Measurements from ENCODE around the gene MS4A4E. TPM values are rescaled to one million over a fixed set of nuclear protein-coding genes. Genes with fewer than 3 reads are reported as not detected.

MS4A4E gene
- polyA plus RNA-seq, 1 experiment: not detected

GRCh38 chr11:60280412-60280811 lies 37.5 kb upstream of the MS4A4E start, which contains the start of gene MS4A4A:
Gene MS4A4A, plus strand, starts transcription at chr11:60280666. Its CDS starts 10 bp downstream, at chr11:60280676.
- TF ChIP-seq CTCF (IDR thresholded peaks at IDR 0.05; ENCODE audit: insufficient read depth, low read depth, low read length): no peak
- ChIA-PET CTCF (no interaction called here), POLR2A (no interaction called here)
- no peak within 1 kb of the TSS for H3K4me3 ChIP-seq (ENCODE audit: low read depth, low read length)
- DNase-seq (ENCODE audit: low read depth): no peak
- no peaks in the 10 kb centered on the region for H3K36me3 ChIP-seq (ENCODE audit: control insufficient read depth, insufficient read depth, low read length)
- no peaks in the 10 kb centered on the region for H3K27me3 ChIP-seq (ENCODE audit: control insufficient read depth, insufficient read depth, low read length)

- Histone ChIP-seq H3K4me3 (ENCODE audit: low read depth, low read length) (no peak overlapping the region), H3K27me3 (ENCODE audit: control insufficient read depth, insufficient read depth, low read length) (no peaks in the 10 kb centered on the region), H3K36me3 (ENCODE audit: control insufficient read depth, insufficient read depth, low read length) (no peaks in the 10 kb centered on the region)
- no peak for DNase-seq (ENCODE audit: low read depth)
- TF ChIP-seq CTCF (IDR thresholded peaks at IDR 0.05; ENCODE audit: insufficient read depth, low read depth, low read length): no peak
- ChIA-PET CTCF (no interaction called here), POLR2A (no interaction called here)
These were observed 31.5 kb upstream of the MS4A4E start for GRCh38 chr11:60274416-60274815.

DNA sequence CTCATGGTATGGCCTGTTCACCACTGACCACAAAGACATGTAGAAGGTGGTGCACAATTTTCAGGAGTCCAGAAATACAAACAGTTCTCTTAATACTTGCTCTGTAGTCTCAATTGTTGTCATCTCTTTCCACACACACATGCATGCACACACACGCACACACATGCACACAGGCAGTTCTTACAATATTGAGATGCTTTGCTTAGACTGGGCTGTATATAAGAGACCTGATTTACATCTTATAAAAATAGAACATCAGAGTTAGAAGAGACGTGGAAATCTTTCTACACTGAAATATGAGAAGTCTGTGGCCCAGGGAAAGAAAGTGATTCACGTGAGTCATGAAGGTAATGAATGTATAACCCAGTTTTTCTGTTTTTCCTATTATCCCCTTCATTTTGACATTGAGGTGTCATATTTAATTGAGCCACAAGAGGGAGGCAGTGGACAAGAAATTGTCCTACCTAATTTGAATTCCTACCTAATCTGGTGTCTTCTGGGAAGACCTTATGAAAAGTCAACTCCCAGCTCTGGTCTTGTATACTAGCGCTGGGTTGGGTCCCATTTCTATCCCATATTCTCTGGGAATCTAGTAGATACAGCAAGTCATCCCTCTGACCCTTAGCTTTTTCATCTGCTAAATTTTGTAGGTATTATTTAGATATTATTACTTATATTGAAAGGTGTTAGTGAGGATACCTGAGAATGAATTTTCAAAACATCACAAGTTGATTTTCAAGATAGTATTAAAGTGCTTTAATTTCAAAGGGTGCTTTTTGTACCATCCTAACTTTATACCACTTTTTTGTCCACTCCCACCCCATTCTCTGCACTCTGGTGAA lies 22.7 kb upstream of the MS4A4E start:
- ChIA-PET POLR2A (no interaction called here), CTCF (interaction anchor here (0.7 to 2.1 kb wide), 8 partner anchors 7 to 354 kb away, joined by 3 to 13 read pairs (median 4); no protein-coding TSS in a partner anchor)
- Histone ChIP-seq H3K36me3 (ENCODE audit: control insufficient read depth, insufficient read depth, low read length) (no peaks in the 10 kb centered on the region), H3K27me3 (ENCODE audit: control insufficient read depth, insufficient read depth, low read length) (no peaks in the 10 kb centered on the region), H3K4me3 (ENCODE audit: low read depth, low read length) (no peak overlapping the region)
- no peak for DNase-seq (ENCODE audit: low read depth)
- TF ChIP-seq CTCF (IDR thresholded peaks at IDR 0.05; ENCODE audit: insufficient read depth, low read depth, low read length): peak; percentile 61

GRCh38 chr11:60264644-60265043 lies 21.7 kb upstream of the MS4A4E start:
- Histone ChIP-seq H3K36me3 (ENCODE audit: control insufficient read depth, insufficient read depth, low read length) (no peaks in the 10 kb centered on the region), H3K27me3 (ENCODE audit: control insufficient read depth, insufficient read depth, low read length) (no peaks in the 10 kb centered on the region), H3K4me3 (ENCODE audit: low read depth, low read length) (no peak overlapping the region)
- TF ChIP-seq CTCF (IDR thresholded peaks at IDR 0.05; ENCODE audit: insufficient read depth, low read depth, low read length): no peak
- CTCF ChIA-PET: interaction anchor here (0.8 to 2.1 kb wide), 5 partner anchors 8 to 354 kb away, joined by 3 to 13 read pairs (median 4); no protein-coding TSS in a partner anchor
- POLR2A ChIA-PET: no interaction called here
- DNase-seq (ENCODE audit: low read depth): no peak

DNA sequence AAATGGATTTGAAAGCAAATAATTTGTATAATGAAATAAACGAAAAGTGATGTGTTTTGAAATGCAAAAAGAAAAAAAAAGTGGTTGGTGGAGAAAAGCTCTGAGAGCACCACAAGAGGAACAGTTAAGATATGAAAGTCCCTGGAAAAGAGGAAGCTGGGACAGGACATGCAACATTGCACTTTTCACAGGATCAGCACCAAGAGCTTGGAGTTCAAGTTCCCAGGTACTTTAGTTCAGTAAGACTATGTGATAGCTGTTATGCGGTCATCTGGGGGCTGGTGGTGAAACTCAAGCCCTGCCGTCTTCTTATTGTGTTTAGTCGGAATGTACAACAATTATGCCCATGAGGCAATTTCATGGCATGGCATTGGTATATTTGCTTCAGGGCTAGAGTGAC lies 20.5 kb upstream of the MS4A4E start:
- POLR2A ChIA-PET: no interaction called here
- CTCF ChIA-PET: no interaction called here
- Histone ChIP-seq H3K4me3 (ENCODE audit: low read depth, low read length) (no peak overlapping the region), H3K36me3 (ENCODE audit: control insufficient read depth, insufficient read depth, low read length) (no peaks in the 10 kb centered on the region), H3K27me3 (ENCODE audit: control insufficient read depth, insufficient read depth, low read length) (no peaks in the 10 kb centered on the region)
- no peak for DNase-seq (ENCODE audit: low read depth)
- TF ChIP-seq CTCF (IDR thresholded peaks at IDR 0.05; ENCODE audit: insufficient read depth, low read depth, low read length): no peak
